ENCODE data around the gene OTUD7B. TPM values are rescaled to one million over a fixed set of nuclear protein-coding genes. Genes with fewer than 3 reads are reported as not detected.

Gene OTUD7B
- total RNA-seq, 1 donor: 17.7 TPM

GRCh38 chr1:149977345-149977744 lies 33.2 kb downstream of the OTUD7B start:
- H3K4me3 ChIP-seq (ENCODE audit: low read depth, low read length): no peak overlapping the region
- no peak for TF ChIP-seq CTCF (IDR thresholded peaks at IDR 0.05; ENCODE audit: insufficient read depth, low read length)
- no peak for DNase-seq (ENCODE audit: low read depth)

GRCh38 chr1:149972547-149972946 lies 38.0 kb downstream of the OTUD7B start:
- no peak for TF ChIP-seq CTCF (IDR thresholded peaks at IDR 0.05; ENCODE audit: insufficient read depth, low read length)
- DNase-seq (ENCODE audit: low read depth): no peak

GRCh38 chr1:149967646-149968045 lies 42.9 kb downstream of the OTUD7B start:
- TF ChIP-seq CTCF (IDR thresholded peaks at IDR 0.05; ENCODE audit: insufficient read depth, low read length): no peak
- DNase-seq (ENCODE audit: low read depth): no peak
- H3K4me3 ChIP-seq (ENCODE audit: low read depth, low read length): no peak overlapping the region

More at GRCh38 chr1:149972547-149972946, 38.0 kb downstream of the OTUD7B start:
- no peak overlapping the region for H3K4me3 ChIP-seq (ENCODE audit: low read depth, low read length)

- TF ChIP-seq CTCF (IDR thresholded peaks at IDR 0.05; ENCODE audit: insufficient read depth, low read length): no peak
- H3K4me3 ChIP-seq (ENCODE audit: low read depth, low read length): no peak overlapping the region
- no peak for DNase-seq (ENCODE audit: low read depth)
These were observed 43.5 kb downstream of the OTUD7B start for GRCh38 chr1:149967041-149967440.

GRCh38 chr1:149966405-149966804 lies 44.1 kb downstream of the OTUD7B start:
- H3K4me3 ChIP-seq (ENCODE audit: low read depth, low read length): no peak overlapping the region
- DNase-seq (ENCODE audit: low read depth): no peak
- TF ChIP-seq CTCF (IDR thresholded peaks at IDR 0.05; ENCODE audit: insufficient read depth, low read length): no peak

- DNase-seq (ENCODE audit: low read depth): no peak
- no peak for TF ChIP-seq CTCF (IDR thresholded peaks at IDR 0.05; ENCODE audit: insufficient read depth, low read length)
- H3K4me3 ChIP-seq (ENCODE audit: low read depth, low read length): no peak overlapping the region
These were observed 45.1 kb downstream of the OTUD7B start for GRCh38 chr1:149965440-149965839.

GRCh38 chr1:149963358-149963757 lies 47.2 kb downstream of the OTUD7B start:
- no peak for DNase-seq (ENCODE audit: low read depth)
- TF ChIP-seq CTCF (IDR thresholded peaks at IDR 0.05; ENCODE audit: insufficient read depth, low read length): no peak
- no peak overlapping the region for H3K4me3 ChIP-seq (ENCODE audit: low read depth, low read length)
